ENCODE measurements around the gene HBE1. TPM values are rescaled to one million over a fixed set of nuclear protein-coding genes. Genes with fewer than 3 reads are reported as not detected.

The HBE1 gene
- total and polyA plus RNA-seq, 2 of the 4 experiments (the other 2 are of a cell fraction) = 3.2 to 12.7 TPM

DNA sequence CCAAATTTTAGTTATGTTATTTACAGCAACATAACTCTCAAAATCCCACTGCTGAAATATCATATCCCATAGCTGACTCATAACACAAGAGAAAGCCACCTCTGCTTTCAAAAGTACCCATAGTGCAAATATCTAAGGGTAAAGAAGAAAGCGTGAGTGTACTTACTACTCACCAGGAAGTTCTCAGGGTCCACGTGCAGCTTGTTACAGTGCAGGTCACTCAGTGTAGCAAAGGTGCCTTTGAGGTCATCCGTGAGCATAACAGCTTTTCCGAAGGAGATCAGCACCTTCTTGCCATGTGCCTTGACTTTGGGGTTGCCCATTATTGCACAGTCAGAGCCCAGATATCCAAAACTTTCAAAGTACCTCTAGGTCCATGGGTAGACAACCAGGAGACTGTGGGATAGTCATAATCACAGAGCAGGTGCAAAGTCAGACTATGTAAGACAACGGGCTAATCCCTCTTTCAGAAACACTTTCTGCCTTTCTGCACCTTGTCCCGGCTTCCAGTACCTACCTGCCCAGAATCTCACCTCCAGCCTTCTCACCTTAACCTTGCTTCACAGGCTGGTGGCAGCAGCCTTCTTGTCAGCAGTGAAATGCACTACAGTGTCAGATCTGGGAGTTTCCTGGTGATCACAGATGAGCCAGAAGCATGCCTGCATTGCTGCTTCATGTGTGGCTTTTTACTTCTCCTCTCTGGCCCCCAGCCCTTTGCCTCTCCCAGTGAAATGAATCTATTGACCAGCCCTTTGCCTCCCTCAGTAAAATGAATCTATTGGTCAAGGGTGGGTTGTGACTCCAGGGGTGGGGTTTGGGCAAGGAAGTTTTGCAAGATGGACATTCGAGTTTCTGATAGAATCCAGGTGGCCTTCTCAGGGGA lies 26.6 kb downstream of the HBE1 start:
- H3K79me1 ChIP-seq (ENCODE audit: low read depth in 1 of 2, low read length in 2 of 2) = no peaks in the 10 kb centered on the region
- H3K9ac ChIP-seq (ENCODE audit: low read depth, low read length) = no peak overlapping the region
- no peak overlapping the region for H2BK5ac ChIP-seq (ENCODE audit: low read depth, low read length, poor library complexity, severe bottlenecking)
- in situ Hi-C loops (cut with MboI; ENCODE audit: low sequenced_read_pairs) (no loop called here), dilution Hi-C loops (cut with HindIII; ENCODE audit: low sequenced_read_pairs, unreplicated experiment) (no loop called here), intact Hi-C loops (cut with micrococcal nuclease) (no loop called here)
- no peak overlapping the region; the same call in 1 of the 2 replicates for H4K5ac ChIP-seq (ENCODE audit: low read depth, low read length)
- TF ChIP-seq BHLHE40 (IDR thresholded peaks at IDR 0.05; ENCODE audit: low read depth, low read length) (peak; percentile 57; the same call in 1 of the 2 replicates), MAFK (IDR thresholded peaks at IDR 0.05; ENCODE audit: low read depth, low read length) (no peak)
- no peak overlapping the region for H4K91ac ChIP-seq (ENCODE audit: insufficient read depth, low read depth, low read length)
- H4K20me1 ChIP-seq (ENCODE audit: insufficient read depth, low read length) = no peaks in the 10 kb centered on the region
- BruUV-seq (replicated peaks) = no TSS peak
- H3K4me1 ChIP-seq (ENCODE audit: control insufficient read depth, insufficient read depth, low read length) = peaks cover 2% of the 10 kb centered on the region; the same call in 1 of the 2 replicates
- peaks cover 7% of the 10 kb centered on the region; the same call in 1 of the 2 replicates for H3K9me1 ChIP-seq (ENCODE audit: insufficient read depth, low read length)
- H3K18ac ChIP-seq (ENCODE audit: low read depth, low read length) = peak overlapping the region; percentile 56; the same call in 1 of the 2 replicates
- H2AK5ac ChIP-seq (ENCODE audit: low read depth, low read length) = peak overlapping the region; percentile 74; the same call in 1 of the 2 replicates
- H3K9me3 ChIP-seq (ENCODE audit: control insufficient read depth, insufficient read depth, low read length) = no peaks in the 10 kb centered on the region
- ChIA-PET CTCF (interaction anchor here (0.6 to 1.1 kb wide), 2 partner anchors 14 to 29 kb away, joined by 3 read pairs; no protein-coding TSS in a partner anchor), POLR2A (ENCODE audit: unreplicated experiment) (no interaction called here)
- H3K27me3 ChIP-seq (ENCODE audit: control insufficient read depth, insufficient read depth, low read length) = no peaks in the 10 kb centered on the region
- DNase-seq (peak; percentile 53), ATAC-seq (ENCODE audit: low read depth) (no peak)
- H4K8ac ChIP-seq (ENCODE audit: low read depth in 2 of 2, low read length in 2 of 2) = 0 out of 4 replicates have a peak overlapping the region, but pooled peaks of 1 of the 2 experiments have one; percentile 39
- peak overlapping the region; percentile 23; the same call in 2 of the 3 replicates for H2BK15ac ChIP-seq (ENCODE audit: low read depth, low read length)
- no peak overlapping the region for H3K56ac ChIP-seq (ENCODE audit: extremely low read depth, insufficient read depth, low read length)
- H3K27ac ChIP-seq (ENCODE audit: insufficient read depth, low read length) = no peak overlapping the region
- H3K36me3 ChIP-seq (ENCODE audit: control insufficient read depth, insufficient read depth, low read length) = no peaks in the 10 kb centered on the region
- H3K14ac ChIP-seq (replicated peaks; ENCODE audit: low read depth, low read length) = 0 out of 2 replicates have a peak overlapping the region, but pooled peaks have one; percentile 60
- no peak overlapping the region for H3K4me2 ChIP-seq (ENCODE audit: low read depth, low read length)
- H3K23ac ChIP-seq (ENCODE audit: low read depth, low read length) = no peak overlapping the region
- no peak overlapping the region for H2AK9ac ChIP-seq (replicated peaks; ENCODE audit: low read depth, low read length, poor library complexity)
- no peak overlapping the region for H3K4me3 ChIP-seq (ENCODE audit: insufficient read depth, low read depth, low read length)
- no peak overlapping the region; the same call in 1 of the 2 replicates for H2BK120ac ChIP-seq (ENCODE audit: low read depth, low read length)
- H2AFZ ChIP-seq (replicated peaks; ENCODE audit: low read length, poor library complexity) = peak overlapping the region; percentile 59
- H3K4ac ChIP-seq (ENCODE audit: low read depth, low read length) = no peak overlapping the region; the same call in 1 of the 2 replicates
- H2BK20ac ChIP-seq (ENCODE audit: low read depth, low read length) = peak overlapping the region; percentile 64
- 33% methylated on average over 1 of the region's 7 CpGs; no CpG with 5 or more reads in 1 of the 2 experiments for WGBS, 2 experiments (ENCODE audit: extremely low coverage in 2 of 2, insufficient read length in 1 of 2)
